ENCODE data around the gene TSPAN7. TPM values are rescaled to one million over a fixed set of nuclear protein-coding genes. Genes with fewer than 3 reads are reported as not detected.

Gene TSPAN7
- total RNA-seq, 1 donor from 2014 or later = 13.5 TPM

GRCh38 chrX:38643903-38644302 is 82.6 kb downstream of the TSPAN7 start:
- no peak for DNase-seq (ENCODE audit: low read depth, low spot score)

GRCh38 chrX:38646129-38646528 is 84.8 kb downstream of the TSPAN7 start:
- DNase-seq (ENCODE audit: low read depth, low spot score) = no peak

- no peak for DNase-seq (ENCODE audit: low read depth, low spot score)
Observed at GRCh38 chrX:38649221-38649620, 87.9 kb downstream of the TSPAN7 start.

GRCh38 chrX:38649674-38650647 is 88.6 kb downstream of the TSPAN7 start:
- no peak for DNase-seq (ENCODE audit: low read depth, low spot score)

- DNase-seq (ENCODE audit: low read depth, low spot score) = no peak
Observed at GRCh38 chrX:38651625-38652601, 90.6 kb downstream of the TSPAN7 start.

GRCh38 chrX:38652934-38653442 is 91.6 kb downstream of the TSPAN7 start:
- DNase-seq (ENCODE audit: low read depth, low spot score) = no peak

GRCh38 chrX:38654302-38654701 is 93.0 kb downstream of the TSPAN7 start:
- DNase-seq (ENCODE audit: low read depth, low spot score) = no peak

- DNase-seq (ENCODE audit: low read depth, low spot score) = no peak
Observed at GRCh38 chrX:38656350-38656915, 95.1 kb downstream of the TSPAN7 start.

- no peak for DNase-seq (ENCODE audit: low read depth, low spot score)
Observed at GRCh38 chrX:38657562-38657961, 96.2 kb downstream of the TSPAN7 start.

- DNase-seq (ENCODE audit: low read depth, low spot score) = no peak
Observed at GRCh38 chrX:38660395-38661102, 99.2 kb downstream of the TSPAN7 start.

- no peak for DNase-seq (ENCODE audit: low read depth, low spot score)
Observed at GRCh38 chrX:38661103-38661441, 99.7 kb downstream of the TSPAN7 start.

GRCh38 chrX:38661561-38661960 is 100.2 kb downstream of the TSPAN7 start:
- no peak for DNase-seq (ENCODE audit: low read depth, low spot score)

GRCh38 chrX:38662640-38663039 is 101.3 kb downstream of the TSPAN7 start:
- no peak for DNase-seq (ENCODE audit: low read depth, low spot score)

GRCh38 chrX:38664285-38664684 is 102.9 kb downstream of the TSPAN7 start:
- DNase-seq (ENCODE audit: low read depth, low spot score) = no peak

- DNase-seq (ENCODE audit: low read depth, low spot score) = no peak
Observed at GRCh38 chrX:38666909-38667308, 105.6 kb downstream of the TSPAN7 start.

- no peak for DNase-seq (ENCODE audit: low read depth, low spot score)
Observed at GRCh38 chrX:38668771-38669170, 107.4 kb downstream of the TSPAN7 start.

- DNase-seq (ENCODE audit: low read depth, low spot score) = no peak
Observed at GRCh38 chrX:38669428-38669827, 108.1 kb downstream of the TSPAN7 start.

- DNase-seq (ENCODE audit: low read depth, low spot score) = no peak
Observed at GRCh38 chrX:38672646-38673045, 111.3 kb downstream of the TSPAN7 start.

GRCh38 chrX:38675856-38676255 is 114.5 kb downstream of the TSPAN7 start:
- DNase-seq (ENCODE audit: low read depth, low spot score) = no peak

- no peak for DNase-seq (ENCODE audit: low read depth, low spot score)
Observed at GRCh38 chrX:38678183-38678582, 116.8 kb downstream of the TSPAN7 start.

- no peak for DNase-seq (ENCODE audit: low read depth, low spot score)
Observed at GRCh38 chrX:38678821-38679220, 117.5 kb downstream of the TSPAN7 start.

Data from pulmonary artery endothelial cell (primary cell).